Measurements from ENCODE around the gene BRD7.

DNA sequence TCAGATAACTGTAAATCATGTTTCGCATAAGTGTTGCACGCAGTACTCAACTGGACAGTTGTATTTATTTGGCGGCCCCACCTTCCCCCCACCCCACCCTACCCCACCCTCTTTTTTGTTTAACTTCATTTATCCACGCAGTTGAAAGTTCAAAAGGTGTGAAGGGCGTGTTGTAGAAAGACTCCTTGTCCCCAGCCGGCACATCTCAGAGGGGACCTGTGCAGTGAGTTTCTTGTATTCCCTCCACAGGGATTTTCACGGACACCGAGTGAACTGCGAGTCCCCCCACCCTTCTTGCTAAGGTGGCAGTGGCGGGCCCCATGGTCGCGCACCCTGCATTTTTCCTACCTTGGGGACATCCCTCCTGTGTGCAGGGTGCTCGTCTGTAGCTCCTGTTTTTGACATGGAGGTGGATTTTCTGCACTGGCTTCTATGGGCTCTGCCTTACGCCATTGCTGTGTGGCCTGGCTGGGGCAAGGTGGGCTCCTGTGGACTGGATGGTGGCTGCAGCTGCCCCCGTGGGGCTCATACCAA lies 66.2 kb downstream of the BRD7 start:
- TF ChIP-seq, protein P1, sequence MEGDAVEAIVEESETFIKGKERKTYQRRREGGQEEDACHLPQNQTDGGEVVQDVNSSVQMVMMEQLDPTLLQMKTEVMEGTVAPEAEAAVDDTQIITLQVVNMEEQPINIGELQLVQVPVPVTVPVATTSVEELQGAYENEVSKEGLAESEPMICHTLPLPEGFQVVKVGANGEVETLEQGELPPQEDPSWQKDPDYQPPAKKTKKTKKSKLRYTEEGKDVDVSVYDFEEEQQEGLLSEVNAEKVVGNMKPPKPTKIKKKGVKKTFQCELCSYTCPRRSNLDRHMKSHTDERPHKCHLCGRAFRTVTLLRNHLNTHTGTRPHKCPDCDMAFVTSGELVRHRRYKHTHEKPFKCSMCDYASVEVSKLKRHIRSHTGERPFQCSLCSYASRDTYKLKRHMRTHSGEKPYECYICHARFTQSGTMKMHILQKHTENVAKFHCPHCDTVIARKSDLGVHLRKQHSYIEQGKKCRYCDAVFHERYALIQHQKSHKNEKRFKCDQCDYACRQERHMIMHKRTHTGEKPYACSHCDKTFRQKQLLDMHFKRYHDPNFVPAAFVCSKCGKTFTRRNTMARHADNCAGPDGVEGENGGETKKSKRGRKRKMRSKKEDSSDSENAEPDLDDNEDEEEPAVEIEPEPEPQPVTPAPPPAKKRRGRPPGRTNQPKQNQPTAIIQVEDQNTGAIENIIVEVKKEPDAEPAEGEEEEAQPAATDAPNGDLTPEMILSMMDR (conservative IDR thresholded peaks at IDR 0.05; ENCODE audit: low read length) = no peak
- TF ChIP-seq EZH2phosphoT487 (IDR thresholded peaks at IDR 0.05; ENCODE audit: borderline replicate concordance) = no peak

Measured in Loucy (cell line).